Measurements from ENCODE around the gene LYPD6. TPM values are rescaled to one million over a fixed set of nuclear protein-coding genes. Genes with fewer than 3 reads are reported as not detected.

Gene LYPD6
- total RNA-seq, 2 donors from 2014 or later = 0.63 to 1.2 TPM

DNA sequence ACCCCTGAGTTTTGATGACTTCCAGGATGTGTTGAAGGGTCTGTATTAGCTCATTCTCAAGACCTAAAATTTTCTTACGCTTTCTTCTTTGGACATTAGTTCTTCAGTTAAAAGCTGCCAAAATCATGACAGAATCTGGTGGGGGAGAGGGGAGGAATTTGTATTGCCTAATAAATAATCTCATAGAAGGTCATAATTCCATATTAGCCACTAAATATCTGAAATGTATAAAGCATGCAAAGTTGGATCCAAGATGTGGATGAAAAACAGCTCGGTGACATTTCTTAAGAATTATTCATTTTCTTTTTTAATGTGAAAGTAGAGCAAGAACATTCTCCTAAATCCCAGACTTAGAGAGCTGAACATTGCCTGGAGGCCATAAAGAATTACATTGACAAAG, 137.0 kb downstream of the LYPD6 start:
- H3K27ac ChIP-seq = no peak overlapping the region
- H3K9me3 ChIP-seq = peaks cover 0 to 1% of the 10 kb centered on the region in 2 donors
- H3K4me3 ChIP-seq = no peak overlapping the region
- TF ChIP-seq, protein P1, sequence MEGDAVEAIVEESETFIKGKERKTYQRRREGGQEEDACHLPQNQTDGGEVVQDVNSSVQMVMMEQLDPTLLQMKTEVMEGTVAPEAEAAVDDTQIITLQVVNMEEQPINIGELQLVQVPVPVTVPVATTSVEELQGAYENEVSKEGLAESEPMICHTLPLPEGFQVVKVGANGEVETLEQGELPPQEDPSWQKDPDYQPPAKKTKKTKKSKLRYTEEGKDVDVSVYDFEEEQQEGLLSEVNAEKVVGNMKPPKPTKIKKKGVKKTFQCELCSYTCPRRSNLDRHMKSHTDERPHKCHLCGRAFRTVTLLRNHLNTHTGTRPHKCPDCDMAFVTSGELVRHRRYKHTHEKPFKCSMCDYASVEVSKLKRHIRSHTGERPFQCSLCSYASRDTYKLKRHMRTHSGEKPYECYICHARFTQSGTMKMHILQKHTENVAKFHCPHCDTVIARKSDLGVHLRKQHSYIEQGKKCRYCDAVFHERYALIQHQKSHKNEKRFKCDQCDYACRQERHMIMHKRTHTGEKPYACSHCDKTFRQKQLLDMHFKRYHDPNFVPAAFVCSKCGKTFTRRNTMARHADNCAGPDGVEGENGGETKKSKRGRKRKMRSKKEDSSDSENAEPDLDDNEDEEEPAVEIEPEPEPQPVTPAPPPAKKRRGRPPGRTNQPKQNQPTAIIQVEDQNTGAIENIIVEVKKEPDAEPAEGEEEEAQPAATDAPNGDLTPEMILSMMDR (IDR thresholded peaks at IDR 0.05) = no peak
- H3K36me3 ChIP-seq = no peaks in the 10 kb centered on the region
- no peaks in the 10 kb centered on the region for H3K27me3 ChIP-seq
- no peak for DNase-seq (ENCODE audit: low spot score)
- no peaks in the 10 kb centered on the region for H3K4me1 ChIP-seq

DNA sequence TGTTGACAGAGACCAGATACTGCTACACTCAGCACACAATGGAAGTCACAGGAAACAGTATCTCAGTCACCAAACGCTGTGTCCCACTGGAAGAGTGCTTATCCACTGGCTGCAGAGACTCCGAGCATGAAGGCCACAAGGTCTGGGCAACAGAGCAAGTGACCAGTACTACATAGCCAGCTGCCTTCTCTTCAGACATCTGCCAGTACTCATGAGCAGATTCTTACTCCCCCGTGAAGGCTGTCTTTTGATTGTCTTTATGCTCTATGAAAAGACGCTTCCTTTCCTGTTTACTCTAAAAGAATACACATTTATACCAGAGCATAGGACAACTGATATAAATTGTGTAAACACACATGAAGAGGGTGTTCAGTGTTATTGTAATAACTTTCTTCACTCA, 138.2 kb downstream of the LYPD6 start:
- H3K9me3 ChIP-seq = no peaks in the 10 kb centered on the region
- H3K27me3 ChIP-seq = no peaks in the 10 kb centered on the region
- no peak overlapping the region for H3K4me3 ChIP-seq
- no peak overlapping the region for H3K27ac ChIP-seq
- H3K36me3 ChIP-seq = no peaks in the 10 kb centered on the region
- DNase-seq (ENCODE audit: low spot score) = no peak
- no peaks in the 10 kb centered on the region for H3K4me1 ChIP-seq
- TF ChIP-seq, protein P1 (IDR thresholded peaks at IDR 0.05) = no peak

DNA sequence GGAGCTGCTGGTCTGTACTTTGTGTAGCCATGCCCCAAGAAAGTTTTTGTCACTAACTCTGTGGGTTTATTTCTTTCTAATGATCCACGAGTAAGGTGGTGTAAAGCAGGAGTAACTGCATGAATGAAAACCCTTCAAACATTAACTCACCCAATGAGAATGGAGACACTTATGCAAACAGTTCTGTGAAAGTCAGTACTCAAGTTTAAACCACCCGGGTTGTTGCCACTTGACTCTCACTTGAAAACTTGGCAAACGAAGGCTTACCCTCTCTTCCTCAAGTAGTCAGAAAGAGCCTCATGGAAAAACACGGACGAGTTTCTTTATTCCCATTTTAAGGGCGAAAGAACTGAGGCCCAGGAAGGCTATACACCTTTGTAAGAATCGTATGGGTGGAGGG, 139.7 kb downstream of the LYPD6 start:
- Histone ChIP-seq H3K9me3 (no peaks in the 10 kb centered on the region), H3K4me1 (no peaks in the 10 kb centered on the region), H3K36me3 (no peaks in the 10 kb centered on the region), H3K27me3 (no peaks in the 10 kb centered on the region), H3K4me3 (no peak overlapping the region), H3K27ac (no peak overlapping the region)
- TF ChIP-seq, protein P1 (IDR thresholded peaks at IDR 0.05) = no peak
- no peak for DNase-seq (ENCODE audit: low spot score)

DNA sequence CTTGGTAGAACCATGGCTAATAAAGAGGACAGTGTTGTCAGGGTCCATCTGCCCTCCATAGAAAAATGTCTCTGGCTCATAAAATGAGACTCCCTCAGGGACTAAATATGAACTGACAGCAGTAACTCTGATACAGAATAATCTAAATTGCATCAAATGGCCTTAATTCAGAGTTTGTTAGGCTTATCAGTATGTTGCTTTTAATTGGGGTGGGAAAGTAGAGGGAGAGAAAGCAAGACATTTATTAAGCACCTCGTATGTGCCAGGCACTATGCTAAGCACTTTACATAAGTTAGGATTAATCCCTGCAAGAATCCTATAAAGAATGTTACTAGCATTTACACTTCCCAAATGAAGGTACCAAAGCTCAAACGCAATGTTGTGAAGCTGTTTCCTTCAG, 142.0 kb downstream of the LYPD6 start:
- no peaks in the 10 kb centered on the region for H3K27me3 ChIP-seq
- no peaks in the 10 kb centered on the region for H3K36me3 ChIP-seq
- no peaks in the 10 kb centered on the region for H3K4me1 ChIP-seq
- TF ChIP-seq, protein P1 (IDR thresholded peaks at IDR 0.05) = no peak
- H3K9me3 ChIP-seq = no peaks in the 10 kb centered on the region
- H3K4me3 ChIP-seq = no peak overlapping the region
- no peak overlapping the region for H3K27ac ChIP-seq
- DNase-seq (ENCODE audit: low spot score) = no peak

DNA sequence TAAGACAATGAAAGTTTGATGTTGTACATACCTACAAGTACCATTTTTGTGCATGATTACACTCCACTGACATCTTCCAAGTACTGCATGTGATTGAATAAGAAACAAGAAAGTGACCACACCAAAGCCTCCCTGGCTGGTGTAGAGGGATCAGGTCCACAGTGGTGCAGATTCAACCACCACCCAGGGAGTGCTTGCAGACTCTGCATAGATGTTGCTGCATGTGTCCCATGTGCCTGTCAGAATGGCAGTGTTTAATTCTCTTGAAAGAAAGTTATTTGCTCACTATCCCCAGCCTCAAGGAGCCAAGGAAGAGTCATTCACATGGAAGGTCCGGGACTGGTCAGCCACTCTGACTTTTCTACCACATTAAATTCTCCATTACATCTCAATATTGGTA, 142.7 kb downstream of the LYPD6 start:
- no peak for DNase-seq (ENCODE audit: low spot score)
- no peak overlapping the region for H3K27ac ChIP-seq
- no peaks in the 10 kb centered on the region for H3K4me1 ChIP-seq
- no peaks in the 10 kb centered on the region for H3K36me3 ChIP-seq
- H3K4me3 ChIP-seq = no peak overlapping the region
- TF ChIP-seq, protein P1 (IDR thresholded peaks at IDR 0.05) = no peak
- no peaks in the 10 kb centered on the region for H3K9me3 ChIP-seq
- H3K27me3 ChIP-seq = no peaks in the 10 kb centered on the region

DNA sequence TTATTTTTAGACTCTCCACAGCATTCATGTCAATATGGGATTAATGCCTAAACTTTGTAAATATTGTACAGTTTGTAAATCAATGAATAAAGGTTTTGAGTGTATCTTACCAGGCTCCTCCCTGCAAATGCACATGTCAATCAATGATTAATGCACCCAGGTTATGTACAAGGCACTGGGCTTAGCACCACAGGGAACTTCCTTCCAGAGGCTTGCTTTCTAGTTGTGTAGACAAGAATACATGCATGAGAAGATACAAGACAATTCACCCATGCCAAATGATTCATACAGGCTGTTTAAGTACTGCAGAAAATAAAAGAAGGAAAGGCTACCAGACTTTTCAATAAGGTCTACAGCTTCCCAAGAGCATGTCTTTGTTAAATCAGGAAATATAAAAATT, 143.1 kb downstream of the LYPD6 start:
- no peak for DNase-seq (ENCODE audit: low spot score)
- TF ChIP-seq, protein P1 (IDR thresholded peaks at IDR 0.05) = no peak
- Histone ChIP-seq H3K36me3 (no peaks in the 10 kb centered on the region), H3K4me1 (no peaks in the 10 kb centered on the region), H3K27me3 (no peaks in the 10 kb centered on the region), H3K4me3 (no peak overlapping the region), H3K9me3 (no peaks in the 10 kb centered on the region), H3K27ac (no peak overlapping the region)

All from right atrium auricular region (tissue), 2 donors.